SK-N-SH (cell line): Measurements from ENCODE around the gene SMIM28. TPM values are rescaled to one million over a fixed set of nuclear protein-coding genes. Genes with fewer than 3 reads are reported as not detected.

Experiments used
- CTCF ChIA-PET: fragments of 300-600, 350-600 bp; formaldehyde crosslinking; extraction: SDS; loops from one replicate; lab custom pipeline; 2021; lab: Yijun Ruan, JAX
- POLR2A ChIA-PET: fragments of 350-600 bp; sonication (Branson Sonifier 250); formaldehyde crosslinking; extraction: SDS; loops from one replicate; lab custom pipeline; 2020; ENCODE audit warnings: antibody characterized with exemption, inconsistent platforms; lab: Yijun Ruan, JAX
- DNase-seq: peaks from one replicate; pipeline ENCODE4 v3.0.0; 2012
- H2AFZ ChIP-seq: fragments of 200-600 bp; sonication (generic); 2 replicates; pipeline ENCODE4 v1.8.1; 2016; ENCODE audit warnings: antibody characterized with exemption, mild to moderate bottlenecking, low read depth
- H3F3A ChIP-seq: fragments of 200-600 bp; sonication (generic); replicated peaks from 2 replicates; pipeline ENCODE3; 2016; ENCODE audit warnings: antibody characterized with exemption, mild to moderate bottlenecking; ENCODE audit not compliant: insufficient read depth
- H3K27ac ChIP-seq, 2 experiments: fragments of 200-500 bp in 1 of 2; fragments of 200-600 bp in 1 of 2; sonication (Bioruptor generic) in 1 of 2; sonication (generic), shearing (Covaris generic) in 1 of 2; 2 replicates each; pipeline versions ENCODE4 v1.5.1 to v1.6.1; 2014 to 2016; ENCODE audit warnings: low read depth in 2 of 2, inconsistent platforms in 1 of 2, low read length in 1 of 2, mild to moderate bottlenecking in 1 of 2, mixed read lengths in 1 of 2
- H3K27me3 ChIP-seq: fragments of 200-600 bp; sonication (generic), shearing (Covaris generic); 2 replicates; pipeline ENCODE4 v1.6.1; 2016; ENCODE audit warnings: mixed run types; ENCODE audit not compliant: insufficient read depth
- H3K36me3 ChIP-seq, 2 experiments: fragments of 200-500 bp in 1 of 2; fragments of 200-600 bp in 1 of 2; sonication (Bioruptor generic) in 1 of 2; sonication (generic) in 1 of 2; replicated peaks in 1 of 2; 2 replicates each; pipeline versions ENCODE3 to v1.5.1; 2014 to 2016; ENCODE audit warnings: low read length in 1 of 2, mild to moderate bottlenecking in 1 of 2; ENCODE audit not compliant: insufficient read depth in 2 of 2, control insufficient read depth in 1 of 2
- H3K4me1 ChIP-seq, 2 experiments: fragments of 200-500 bp in 1 of 2; fragments of 200-600 bp in 1 of 2; sonication (Bioruptor generic) in 1 of 2; sonication (generic), shearing (Covaris generic) in 1 of 2; 2 replicates each; pipeline versions ENCODE4 v1.5.1 to v1.6.1; 2014 to 2016; ENCODE audit warnings: low read depth in 1 of 2, low read length in 1 of 2, mixed run types in 1 of 2; ENCODE audit not compliant: insufficient read depth in 2 of 2, control insufficient read depth in 1 of 2
- H3K4me2 ChIP-seq: fragments of 200-600 bp; sonication (generic), shearing (Covaris generic); 2 replicates; pipeline ENCODE4 v1.6.1; 2017; ENCODE audit warnings: mixed run types
- H3K4me3 ChIP-seq, 2 experiments: fragments of 200-500 bp in 1 of 2; fragments of 200-600 bp in 1 of 2; sonication (Bioruptor generic) in 1 of 2; sonication (generic), shearing (Covaris generic) in 1 of 2; 2 replicates each; pipeline versions ENCODE4 v1.5.1 to v1.8.1; 2014 to 2016; ENCODE audit warnings: low read depth in 2 of 2, inconsistent platforms in 1 of 2, low read length in 1 of 2, mild to moderate bottlenecking in 1 of 2, mixed read lengths in 1 of 2, moderate library complexity in 1 of 2
- H3K79me2 ChIP-seq: fragments of 200-600 bp; sonication (generic); 2 replicates; pipeline ENCODE4 v1.8.1; 2017; ENCODE audit warnings: mild to moderate bottlenecking; ENCODE audit not compliant: insufficient read depth
- H3K9ac ChIP-seq: fragments of 200-600 bp; sonication (generic); 2 replicates; pipeline ENCODE4 v1.6.1; 2017; ENCODE audit warnings: mixed run types
- H3K9me2 ChIP-seq: fragments of 200-600 bp; sonication (generic); 2 replicates; pipeline ENCODE4 v1.6.1; 2017; ENCODE audit warnings: mixed run types
- H3K9me3 ChIP-seq: fragments of 200-600 bp; sonication (generic); 2 replicates; pipeline ENCODE4 v1.6.1; 2017; ENCODE audit warnings: mixed run types, mild to moderate bottlenecking, moderate library complexity
- H4K20me1 ChIP-seq: fragments of 200-600 bp; sonication (generic); 2 replicates; pipeline ENCODE4 v1.6.1; 2017; ENCODE audit warnings: mild to moderate bottlenecking, mixed run types; ENCODE audit not compliant: insufficient read depth
- CHD2 ChIP-seq: fragments of 150-350 bp; IDR thresholded peaks from 2 replicates; pipeline ENCODE4 v1.6.1; 2018; ENCODE audit warnings: low read length; ENCODE audit not compliant: partially characterized antibody
- FOSL2 ChIP-seq: IDR thresholded peaks from 2 replicates; pipeline ENCODE4 v1.4.0; 2012; ENCODE audit warnings: low read depth, mild to moderate bottlenecking, moderate library complexity, borderline replicate concordance
- FOXM1 ChIP-seq: IDR thresholded peaks from 2 replicates; pipeline ENCODE4 v1.4.0; 2012; ENCODE audit warnings: low read depth, mild to moderate bottlenecking
- GATA2 ChIP-seq: sonication (generic); formaldehyde crosslinking; IDR thresholded peaks from 2 replicates; pipeline ENCODE4 v1.5.0; 2020; ENCODE audit warnings: mild to moderate bottlenecking, missing genetic modification reagents
- JUND ChIP-seq: IDR thresholded peaks from 2 replicates; pipeline ENCODE4 v1.4.0; 2012
- MAX ChIP-seq: IDR thresholded peaks from 2 replicates; pipeline ENCODE4 v1.4.0; 2012; ENCODE audit warnings: low read depth
- MXI1 ChIP-seq: IDR thresholded peaks from 2 replicates; pipeline ENCODE4 v1.6.1; 2012; ENCODE audit warnings: mild to moderate bottlenecking, low read depth, low read length, improper control_type of control experiment
- NFIC ChIP-seq: IDR thresholded peaks from 2 replicates; pipeline ENCODE4 v1.4.0; 2012; ENCODE audit warnings: borderline replicate concordance
- NRF1 ChIP-seq: IDR thresholded peaks from 2 replicates; pipeline ENCODE4 v1.6.1; 2012; ENCODE audit warnings: low read depth, mild to moderate bottlenecking, low read length
- RAD21 ChIP-seq: IDR thresholded peaks from 2 replicates; pipeline ENCODE4 v1.6.1; 2012; ENCODE audit warnings: mild to moderate bottlenecking, low read length
- TAF1 ChIP-seq: IDR thresholded peaks from 2 replicates; pipeline ENCODE4 v1.6.1; 2012; ENCODE audit warnings: low read depth, mild to moderate bottlenecking, low read length, moderate library complexity, borderline replicate concordance
- WGBS: methylation state at CpG from one replicate; pipeline ENCODE4 v1.1.6; 2017; ENCODE audit warnings: low lambda C conversion rate; 5-methylcytosine and 5-hydroxymethylcytosine counted together
- polyA plus RNA-seq, 3 experiments: library from polyadenylated mRNA; depleted of rRNA; stranded (reverse); fragments of >200 nt; gene quantifications; 2 replicates each; pipeline ENCODE4 v1.2.3, GENCODE V29; 2012
- TF ChIP-seq, protein P1 (sequence below): fragments of 150-350 bp; IDR thresholded peaks from 2 replicates; pipeline ENCODE4 v1.6.1; 2016; ENCODE audit warnings: mild to moderate bottlenecking, low read depth, low read length
- TF ChIP-seq, protein P2 (sequence below): IDR thresholded peaks from 2 replicates; pipeline ENCODE4 v1.4.0; 2012; ENCODE audit warnings: low read depth, borderline replicate concordance

The SMIM28 gene
- polyA plus RNA-seq, 1 of the 3 experiments (the other 2 are of a cell fraction): not detected

DNA sequence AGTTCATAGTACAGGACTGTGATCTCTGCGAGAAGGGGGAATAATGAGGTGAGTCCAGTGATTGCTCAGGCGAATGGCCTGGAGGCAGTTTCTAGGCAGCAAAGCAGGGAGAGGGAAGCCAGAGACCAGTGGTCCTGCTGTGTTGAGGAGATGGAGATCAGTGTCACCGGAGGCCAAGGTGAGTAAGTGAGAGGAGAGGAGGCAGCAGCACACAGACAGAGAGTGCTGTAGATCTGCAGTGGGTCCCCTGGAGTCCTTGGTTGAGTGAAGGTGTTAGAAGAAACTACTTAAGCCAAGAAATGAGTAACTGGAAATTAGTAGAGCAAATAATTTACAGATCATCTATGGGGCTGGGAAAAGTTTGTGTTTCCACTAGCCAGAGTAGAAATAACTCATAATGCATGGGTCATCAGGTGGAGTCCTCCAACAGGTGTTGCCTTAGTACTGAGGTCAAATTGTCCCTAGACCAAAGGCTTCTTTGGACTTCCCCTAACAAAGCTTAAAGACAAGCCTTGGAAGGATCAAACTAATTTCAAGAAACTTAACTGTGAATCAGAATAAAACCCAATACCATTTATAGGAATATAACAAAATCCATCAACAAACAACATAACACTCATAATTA lies 39.9 kb downstream of the SMIM28 start:
- 41% methylated on average over 3 of the region's 3 CpGs for WGBS
- no peak for DNase-seq

GRCh38 chr6:138418118-138418742 lies 40.5 kb downstream of the SMIM28 start:
- no peak for DNase-seq
- Histone ChIP-seq H3K9ac (no peak overlapping the region), H3K27ac (no peak overlapping the region), H3K9me3 (no peaks in the 10 kb centered on the region), H3K79me2 (no peaks in the 10 kb centered on the region), H3K4me3 (no peak overlapping the region), H3F3A (no peaks in the 10 kb centered on the region), H3K27me3 (peaks cover under 1% of the 10 kb centered on the region; the same call in 1 of the 2 replicates), H3K4me2 (no peak overlapping the region), H3K36me3 (no peaks in the 10 kb centered on the region), H4K20me1 (no peaks in the 10 kb centered on the region), H3K4me1 (no peaks in the 10 kb centered on the region), H2AFZ (no peak overlapping the region), H3K9me2 (no peaks in the 10 kb centered on the region)
- TF ChIP-seq, protein P1, sequence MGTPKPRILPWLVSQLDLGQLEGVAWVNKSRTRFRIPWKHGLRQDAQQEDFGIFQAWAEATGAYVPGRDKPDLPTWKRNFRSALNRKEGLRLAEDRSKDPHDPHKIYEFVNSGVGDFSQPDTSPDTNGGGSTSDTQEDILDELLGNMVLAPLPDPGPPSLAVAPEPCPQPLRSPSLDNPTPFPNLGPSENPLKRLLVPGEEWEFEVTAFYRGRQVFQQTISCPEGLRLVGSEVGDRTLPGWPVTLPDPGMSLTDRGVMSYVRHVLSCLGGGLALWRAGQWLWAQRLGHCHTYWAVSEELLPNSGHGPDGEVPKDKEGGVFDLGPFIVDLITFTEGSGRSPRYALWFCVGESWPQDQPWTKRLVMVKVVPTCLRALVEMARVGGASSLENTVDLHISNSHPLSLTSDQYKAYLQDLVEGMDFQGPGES: no peak
- TF ChIP-seq FOSL2 (no peak), MAX (no peak), JUND (no peak), GATA2 (CRISPR knock-in tag) (no peak), FOXM1 (no peak), RAD21 (no peak), NFIC (no peak), NRF1 (no peak), MXI1 (no peak)
- TF ChIP-seq, protein P2, sequence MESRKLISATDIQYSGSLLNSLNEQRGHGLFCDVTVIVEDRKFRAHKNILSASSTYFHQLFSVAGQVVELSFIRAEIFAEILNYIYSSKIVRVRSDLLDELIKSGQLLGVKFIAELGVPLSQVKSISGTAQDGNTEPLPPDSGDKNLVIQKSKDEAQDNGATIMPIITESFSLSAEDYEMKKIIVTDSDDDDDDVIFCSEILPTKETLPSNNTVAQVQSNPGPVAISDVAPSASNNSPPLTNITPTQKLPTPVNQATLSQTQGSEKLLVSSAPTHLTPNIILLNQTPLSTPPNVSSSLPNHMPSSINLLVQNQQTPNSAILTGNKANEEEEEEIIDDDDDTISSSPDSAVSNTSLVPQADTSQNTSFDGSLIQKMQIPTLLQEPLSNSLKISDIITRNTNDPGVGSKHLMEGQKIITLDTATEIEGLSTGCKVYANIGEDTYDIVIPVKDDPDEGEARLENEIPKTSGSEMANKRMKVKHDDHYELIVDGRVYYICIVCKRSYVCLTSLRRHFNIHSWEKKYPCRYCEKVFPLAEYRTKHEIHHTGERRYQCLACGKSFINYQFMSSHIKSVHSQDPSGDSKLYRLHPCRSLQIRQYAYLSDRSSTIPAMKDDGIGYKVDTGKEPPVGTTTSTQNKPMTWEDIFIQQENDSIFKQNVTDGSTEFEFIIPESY: no peak
- WGBS: 66% methylated on average over 3 of the region's 3 CpGs
- ChIA-PET POLR2A (no interaction called here), CTCF (interaction anchor here (1.5 kb wide), 1 partner anchor 14 kb away, joined by 4 read pairs; the partner anchor contains the start of gene HEBP2)

More for the DNA sequence above, 39.9 kb downstream of the SMIM28 start:
- H3K4me1 ChIP-seq: no peaks in the 10 kb centered on the region
- H4K20me1 ChIP-seq: no peaks in the 10 kb centered on the region
- H3K9me2 ChIP-seq: no peaks in the 10 kb centered on the region
- no peaks in the 10 kb centered on the region for H3K27me3 ChIP-seq
- H3K36me3 ChIP-seq: peaks cover 0 to 3% of the 10 kb centered on the region in 2 experiments
- no peaks in the 10 kb centered on the region for H3K9me3 ChIP-seq
- no peak overlapping the region for H3K4me2 ChIP-seq
- no peak overlapping the region for H2AFZ ChIP-seq
- H3F3A ChIP-seq: no peaks in the 10 kb centered on the region
- no peaks in the 10 kb centered on the region for H3K79me2 ChIP-seq
- no peak overlapping the region for H3K9ac ChIP-seq
- H3K27ac ChIP-seq: no peak overlapping the region
- no peak overlapping the region for H3K4me3 ChIP-seq
- TF ChIP-seq TAF1: no peak
- no peak for TF ChIP-seq CHD2
- ChIA-PET CTCF (interaction anchor here (1.5 kb wide), 1 partner anchor 13 kb away, joined by 4 read pairs; the partner anchor contains the start of gene HEBP2), POLR2A (no interaction called here)
